Ishikawa (cell line): ENCODE measurements around the gene RRAGD.

Experiments
- CEBPB ChIP-seq: IDR thresholded peaks from 2 replicates; pipeline ENCODE4 v1.6.1; 2012
- CREB1 ChIP-seq: IDR thresholded peaks from 2 replicates; pipeline ENCODE4 v1.6.1; 2012; ENCODE audit warnings: low read depth
- EGR1 ChIP-seq: IDR thresholded peaks from 2 replicates; pipeline ENCODE4 v1.6.1; 2012
- EP300 ChIP-seq: IDR thresholded peaks from 2 replicates; pipeline ENCODE4 v1.6.1; 2012; ENCODE audit warnings: borderline replicate concordance
- FOXM1 ChIP-seq: IDR thresholded peaks from 2 replicates; pipeline ENCODE4 v1.6.1; 2012; ENCODE audit warnings: low read depth, borderline replicate concordance
- MAX ChIP-seq: IDR thresholded peaks from 2 replicates; pipeline ENCODE4 v1.6.1; 2012
- NFIC ChIP-seq: IDR thresholded peaks from 2 replicates; pipeline ENCODE4 v1.6.1; 2012
- RAD21 ChIP-seq: IDR thresholded peaks from 2 replicates; pipeline ENCODE4 v1.6.1; 2012; ENCODE audit warnings: low read depth
- REST ChIP-seq: IDR thresholded peaks from 2 replicates; pipeline ENCODE4 v1.6.1; 2012; ENCODE audit warnings: low read depth, mild to moderate bottlenecking
- TAF1 ChIP-seq: IDR thresholded peaks from 2 replicates; pipeline ENCODE4 v1.6.1; 2012; ENCODE audit warnings: low read depth, mild to moderate bottlenecking
- TCF12 ChIP-seq: IDR thresholded peaks from 2 replicates; pipeline ENCODE4 v1.6.1; 2012; ENCODE audit warnings: low read depth
- TEAD4 ChIP-seq: IDR thresholded peaks from 2 replicates; pipeline ENCODE4 v1.6.1; 2012
- USF1 ChIP-seq: IDR thresholded peaks from 2 replicates; pipeline ENCODE4 v1.6.1; 2012
- YY1 ChIP-seq: IDR thresholded peaks from 2 replicates; pipeline ENCODE4 v1.6.1; 2012; ENCODE audit warnings: low read depth
- ZBTB7A ChIP-seq: IDR thresholded peaks from 2 replicates; pipeline ENCODE4 v1.6.1; 2012; ENCODE audit warnings: low read depth

Gene RRAGD

GRCh38 chr6:89436226-89436625 is 24.2 kb upstream of the RRAGD start:
- TF ChIP-seq ZBTB7A (no peak), YY1 (no peak), TCF12 (no peak), TAF1 (no peak)

GRCh38 chr6:89434954-89435353 is 22.9 kb upstream of the RRAGD start:
- no peak for TF ChIP-seq RAD21
- TF ChIP-seq REST: no peak
- TF ChIP-seq USF1: no peak
- no peak for TF ChIP-seq MAX
- no peak for TF ChIP-seq TAF1
- no peak for TF ChIP-seq TEAD4
- no peak for TF ChIP-seq EP300
- no peak for TF ChIP-seq TCF12
- TF ChIP-seq CREB1: no peak
- TF ChIP-seq ZBTB7A: no peak
- no peak for TF ChIP-seq EGR1
- TF ChIP-seq YY1: no peak
- TF ChIP-seq FOXM1: no peak
- TF ChIP-seq NFIC: no peak
- no peak for TF ChIP-seq CEBPB

- no peak for TF ChIP-seq USF1
- TF ChIP-seq CREB1: no peak
- no peak for TF ChIP-seq FOXM1
- no peak for TF ChIP-seq RAD21
- TF ChIP-seq EP300: no peak
- TF ChIP-seq YY1: no peak
- no peak for TF ChIP-seq TEAD4
- no peak for TF ChIP-seq TCF12
- TF ChIP-seq REST: no peak
- no peak for TF ChIP-seq CEBPB
- TF ChIP-seq NFIC: no peak
- no peak for TF ChIP-seq MAX
- TF ChIP-seq TAF1: no peak
- no peak for TF ChIP-seq EGR1
- no peak for TF ChIP-seq ZBTB7A
These were observed 22.1 kb upstream of the RRAGD start for GRCh38 chr6:89434150-89434499.

- TF ChIP-seq TEAD4 (no peak), NFIC (no peak), EP300 (no peak), USF1 (peak; percentile 87), CREB1 (no peak), RAD21 (no peak), TCF12 (no peak), ZBTB7A (peak; percentile 94), REST (no peak), YY1 (no peak), MAX (peak; percentile 72), CEBPB (no peak), TAF1 (peak; percentile 10; the same call in 1 of the 2 replicates)
These were observed 21.4 kb upstream of the RRAGD start for GRCh38 chr6:89433252-89434149.
